HCT116 (cell line): ENCODE measurements around the gene OR56A4.

Experiments used
- CTCF ChIP-seq, 3 experiments: fragments of 200-600 bp in 1 of 3; sonication (generic) in 1 of 3; IDR thresholded peaks in 2 of 3; conservative IDR thresholded peaks in 1 of 3; 2 replicates each; pipeline ENCODE4 v1.5.1; 2012 to 2017; ENCODE audit warnings: low read depth in 2 of 3, low read length in 2 of 3, antibody characterized with exemption in 1 of 3, borderline replicate concordance in 1 of 3, control low read depth in 1 of 3, mild to moderate bottlenecking in 1 of 3, mixed read lengths in 1 of 3, mixed run types in 1 of 3, moderate library complexity in 1 of 3; ENCODE audit not compliant: insufficient read depth in 1 of 3
- EGR1 ChIP-seq: IDR thresholded peaks from 2 replicates; pipeline ENCODE4 v1.6.1; 2012; ENCODE audit warnings: low read depth
- EZH2 ChIP-seq: fragments of 200-600 bp; sonication (generic); IDR thresholded peaks from 2 replicates; pipeline ENCODE4 v1.6.1; 2017; ENCODE audit warnings: antibody characterized with exemption, mixed run types
- EZH2phosphoT487 ChIP-seq: fragments of 200-600 bp; IDR thresholded peaks from 2 replicates; pipeline ENCODE4 v1.6.1; 2018; ENCODE audit warnings: antibody characterized with exemption, borderline replicate concordance
- FOSL1 ChIP-seq: IDR thresholded peaks from 2 replicates; pipeline ENCODE4 v1.6.1; 2012; ENCODE audit warnings: low read depth
- JUND ChIP-seq: IDR thresholded peaks from 2 replicates; pipeline ENCODE4 v1.6.1; 2012
- MAX ChIP-seq: IDR thresholded peaks from 2 replicates; pipeline ENCODE4 v1.6.1; 2012
- POLR2A ChIP-seq: IDR thresholded peaks from 2 replicates; pipeline ENCODE4 v1.7.0; 2011; ENCODE audit warnings: borderline replicate concordance; ENCODE audit not compliant: insufficient read depth, insufficient read length; ENCODE audit errors: extremely low read depth
- POLR2AphosphoS5 ChIP-seq: IDR thresholded peaks from 2 replicates; pipeline ENCODE4 v1.6.1; 2011; ENCODE audit warnings: mild to moderate bottlenecking, low read depth, low read length, moderate library complexity
- SIN3A ChIP-seq: IDR thresholded peaks from 2 replicates; pipeline ENCODE4 v1.6.1; 2012; ENCODE audit warnings: low read depth
- SRF ChIP-seq: IDR thresholded peaks from 2 replicates; pipeline ENCODE4 v1.6.1; 2012; ENCODE audit warnings: low read depth
- ZFX ChIP-seq: fragments of 450-650 bp; IDR thresholded peaks from 2 replicates; pipeline ENCODE4 v1.6.1; 2017
- TF ChIP-seq, protein P1 (sequence below): IDR thresholded peaks from 2 replicates; pipeline ENCODE4 v1.6.1; 2012; ENCODE audit warnings: low read depth

DNA sequence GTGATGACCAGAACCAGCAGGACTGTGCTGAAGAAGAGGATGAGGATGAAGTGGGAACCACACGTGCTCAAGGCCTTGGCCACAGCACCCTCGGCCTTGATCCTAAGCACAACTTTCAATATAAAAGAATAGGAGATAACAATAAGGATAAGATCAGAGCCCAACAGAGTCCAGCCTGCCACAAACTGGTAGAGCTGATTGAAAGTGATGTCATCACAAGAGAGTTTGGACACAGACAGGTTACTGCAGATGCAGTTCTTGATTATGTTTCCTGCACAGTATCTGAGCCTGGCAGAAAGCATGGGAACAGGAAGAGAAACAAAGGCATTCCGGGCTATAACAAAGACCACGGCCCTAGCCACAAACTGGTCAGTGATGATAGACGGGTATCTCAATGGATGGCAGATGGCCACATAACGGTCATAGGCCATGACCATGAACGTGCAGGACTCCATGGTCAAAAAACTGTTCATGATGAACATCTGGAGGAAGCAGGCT lies 4.5 kb downstream of the OR56A4 start:
- no peak for TF ChIP-seq CTCF (IDR thresholded peaks at IDR 0.05 in 2 of 3, conservative IDR thresholded peaks at IDR 0.05 in 1 of 3; ENCODE audit: borderline replicate concordance in 1 of 3, insufficient read depth in 1 of 3, low read depth in 2 of 3, low read length in 2 of 3)
- no peak for TF ChIP-seq POLR2A
- no peak for TF ChIP-seq EGR1
- TF ChIP-seq ZFX = no peak
- TF ChIP-seq JUND = no peak
- no peak for TF ChIP-seq SIN3A
- no peak for TF ChIP-seq POLR2AphosphoS5
- no peak for TF ChIP-seq EZH2
- no peak for TF ChIP-seq FOSL1
- no peak for TF ChIP-seq EZH2phosphoT487
- TF ChIP-seq, protein P1, sequence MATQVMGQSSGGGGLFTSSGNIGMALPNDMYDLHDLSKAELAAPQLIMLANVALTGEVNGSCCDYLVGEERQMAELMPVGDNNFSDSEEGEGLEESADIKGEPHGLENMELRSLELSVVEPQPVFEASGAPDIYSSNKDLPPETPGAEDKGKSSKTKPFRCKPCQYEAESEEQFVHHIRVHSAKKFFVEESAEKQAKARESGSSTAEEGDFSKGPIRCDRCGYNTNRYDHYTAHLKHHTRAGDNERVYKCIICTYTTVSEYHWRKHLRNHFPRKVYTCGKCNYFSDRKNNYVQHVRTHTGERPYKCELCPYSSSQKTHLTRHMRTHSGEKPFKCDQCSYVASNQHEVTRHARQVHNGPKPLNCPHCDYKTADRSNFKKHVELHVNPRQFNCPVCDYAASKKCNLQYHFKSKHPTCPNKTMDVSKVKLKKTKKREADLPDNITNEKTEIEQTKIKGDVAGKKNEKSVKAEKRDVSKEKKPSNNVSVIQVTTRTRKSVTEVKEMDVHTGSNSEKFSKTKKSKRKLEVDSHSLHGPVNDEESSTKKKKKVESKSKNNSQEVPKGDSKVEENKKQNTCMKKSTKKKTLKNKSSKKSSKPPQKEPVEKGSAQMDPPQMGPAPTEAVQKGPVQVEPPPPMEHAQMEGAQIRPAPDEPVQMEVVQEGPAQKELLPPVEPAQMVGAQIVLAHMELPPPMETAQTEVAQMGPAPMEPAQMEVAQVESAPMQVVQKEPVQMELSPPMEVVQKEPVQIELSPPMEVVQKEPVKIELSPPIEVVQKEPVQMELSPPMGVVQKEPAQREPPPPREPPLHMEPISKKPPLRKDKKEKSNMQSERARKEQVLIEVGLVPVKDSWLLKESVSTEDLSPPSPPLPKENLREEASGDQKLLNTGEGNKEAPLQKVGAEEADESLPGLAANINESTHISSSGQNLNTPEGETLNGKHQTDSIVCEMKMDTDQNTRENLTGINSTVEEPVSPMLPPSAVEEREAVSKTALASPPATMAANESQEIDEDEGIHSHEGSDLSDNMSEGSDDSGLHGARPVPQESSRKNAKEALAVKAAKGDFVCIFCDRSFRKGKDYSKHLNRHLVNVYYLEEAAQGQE = no peak
- no peak for TF ChIP-seq MAX
- TF ChIP-seq SRF = no peak
